Neuronal stem cell (in vitro differentiated cells): ENCODE data around the gene CCDC12.

Experiments
- DNase-seq: peaks from one replicate; pipeline ENCODE4 v3.0.0-alpha.2; 2013; ENCODE audit warnings: low spot score
- H2AFZ ChIP-seq: one replicate; pipeline ENCODE4 v1.6.1; 2013; ENCODE audit warnings: mild to moderate bottlenecking, low read length, inconsistent platforms
- H2AK5ac ChIP-seq: 2 replicates; pipeline ENCODE4 v1.6.1; 2013; ENCODE audit warnings: low read depth, mild to moderate bottlenecking, inconsistent platforms, low read length, moderate library complexity, mixed read lengths
- H2BK120ac ChIP-seq: 2 replicates; pipeline ENCODE4 v1.6.1; 2013; ENCODE audit warnings: low read depth, mild to moderate bottlenecking, inconsistent platforms, low read length, moderate library complexity, mixed read lengths
- H2BK12ac ChIP-seq: one replicate; pipeline ENCODE4 v1.6.1; 2013; ENCODE audit warnings: low read length, inconsistent platforms
- H2BK15ac ChIP-seq: 2 replicates; pipeline ENCODE4 v1.6.1; 2013; ENCODE audit warnings: mild to moderate bottlenecking, low read length, inconsistent platforms, mixed read lengths
- H2BK5ac ChIP-seq: one replicate; pipeline ENCODE4 v1.6.1; 2013; ENCODE audit warnings: inconsistent platforms, mild to moderate bottlenecking, low read length, moderate library complexity
- H3K14ac ChIP-seq: one replicate; pipeline ENCODE4 v1.6.1; 2013; ENCODE audit warnings: low read length, inconsistent platforms
- H3K18ac ChIP-seq: 2 replicates; pipeline ENCODE4 v1.6.1; 2013; ENCODE audit warnings: low read length, inconsistent platforms
- H3K23ac ChIP-seq: 2 replicates; pipeline ENCODE4 v1.6.1; 2013; ENCODE audit warnings: low read depth, mild to moderate bottlenecking, mixed read lengths, low read length, inconsistent platforms; ENCODE audit not compliant: poor library complexity
- H3K27ac ChIP-seq: replicated peaks from 3 replicates; pipeline ENCODE4 v1.5.1; 2013; ENCODE audit warnings: low read length, inconsistent platforms
- H3K27me3 ChIP-seq, 3 experiments: 2 replicates each; pipeline ENCODE4 v1.6.1; 2013; ENCODE audit warnings: low read length in 3 of 3, mild to moderate bottlenecking in 2 of 3, inconsistent platforms in 1 of 3, low read depth in 1 of 3, mixed read lengths in 1 of 3, moderate library complexity in 1 of 3; ENCODE audit not compliant: control insufficient read depth in 3 of 3, insufficient read depth in 3 of 3
- H3K36me3 ChIP-seq, 2 donors: replicated peaks in 1 of 2; 2 replicates each; pipeline ENCODE4 v1.6.1; 2013; ENCODE audit warnings: low read length in 2 of 2; ENCODE audit not compliant: control insufficient read depth in 2 of 2, insufficient read depth in 2 of 2
- H3K4ac ChIP-seq: 2 replicates; pipeline ENCODE4 v1.6.1; 2013; ENCODE audit warnings: inconsistent platforms, mild to moderate bottlenecking, low read length, moderate library complexity
- H3K4me1 ChIP-seq, 2 donors: 1 replicate in 1 of 2; 2 replicates in 1 of 2; pipeline ENCODE4 v1.6.1; 2013; ENCODE audit warnings: low read length in 2 of 2, low read depth in 1 of 2; ENCODE audit not compliant: control insufficient read depth in 2 of 2, insufficient read depth in 1 of 2
- H3K4me2 ChIP-seq: one replicate; pipeline ENCODE4 v1.6.1; 2013; ENCODE audit warnings: mild to moderate bottlenecking, low read length, inconsistent platforms; ENCODE audit not compliant: insufficient read depth, poor library complexity, severe bottlenecking
- H3K4me3 ChIP-seq, 2 donors: 2 replicates each; pipeline ENCODE4 v1.5.1; 2013; ENCODE audit warnings: low read length in 2 of 2, mild to moderate bottlenecking in 2 of 2, inconsistent platforms in 1 of 2, moderate library complexity in 1 of 2
- H3K79me1 ChIP-seq: one replicate; pipeline ENCODE4 v1.6.1; 2013; ENCODE audit warnings: low read depth, mild to moderate bottlenecking, inconsistent platforms, low read length, moderate library complexity
- H3K9ac ChIP-seq: one replicate; pipeline ENCODE4 v1.6.1; 2013; ENCODE audit warnings: mild to moderate bottlenecking, low read depth, low read length, inconsistent platforms; ENCODE audit not compliant: poor library complexity
- H3K9me3 ChIP-seq, 2 donors: replicated peaks in 1 of 2; 2 replicates each; pipeline versions ENCODE3 to v1.6.1; 2013; ENCODE audit warnings: low read length in 2 of 2, mild to moderate bottlenecking in 2 of 2, inconsistent platforms in 1 of 2, low read depth in 1 of 2, mixed read lengths in 1 of 2, moderate library complexity in 1 of 2; ENCODE audit not compliant: control insufficient read depth in 2 of 2, insufficient read depth in 1 of 2
- H4K8ac ChIP-seq: one replicate; pipeline ENCODE4 v1.6.1; 2013; ENCODE audit warnings: low read depth, mild to moderate bottlenecking, inconsistent platforms, low read length, moderate library complexity
- H4K91ac ChIP-seq: one replicate; pipeline ENCODE4 v1.6.1; 2013; ENCODE audit warnings: low read length, low read depth, mild to moderate bottlenecking, inconsistent platforms; ENCODE audit not compliant: poor library complexity
- WGBS, 2 donors: extraction: QIAGEN DNeasy Blood & Tissue Kit; methylation state at CpG; one replicate each; pipeline ENCODE4 v1.1.7; 2013; ENCODE audit warnings: missing lambda C conversion rate in 2 of 2, mixed read lengths in 1 of 2; ENCODE audit not compliant: insufficient read length in 2 of 2, insufficient replicate concordance in 1 of 2; ENCODE audit errors: extremely low coverage in 2 of 2; 5-methylcytosine and 5-hydroxymethylcytosine counted together

The CCDC12 gene

DNA sequence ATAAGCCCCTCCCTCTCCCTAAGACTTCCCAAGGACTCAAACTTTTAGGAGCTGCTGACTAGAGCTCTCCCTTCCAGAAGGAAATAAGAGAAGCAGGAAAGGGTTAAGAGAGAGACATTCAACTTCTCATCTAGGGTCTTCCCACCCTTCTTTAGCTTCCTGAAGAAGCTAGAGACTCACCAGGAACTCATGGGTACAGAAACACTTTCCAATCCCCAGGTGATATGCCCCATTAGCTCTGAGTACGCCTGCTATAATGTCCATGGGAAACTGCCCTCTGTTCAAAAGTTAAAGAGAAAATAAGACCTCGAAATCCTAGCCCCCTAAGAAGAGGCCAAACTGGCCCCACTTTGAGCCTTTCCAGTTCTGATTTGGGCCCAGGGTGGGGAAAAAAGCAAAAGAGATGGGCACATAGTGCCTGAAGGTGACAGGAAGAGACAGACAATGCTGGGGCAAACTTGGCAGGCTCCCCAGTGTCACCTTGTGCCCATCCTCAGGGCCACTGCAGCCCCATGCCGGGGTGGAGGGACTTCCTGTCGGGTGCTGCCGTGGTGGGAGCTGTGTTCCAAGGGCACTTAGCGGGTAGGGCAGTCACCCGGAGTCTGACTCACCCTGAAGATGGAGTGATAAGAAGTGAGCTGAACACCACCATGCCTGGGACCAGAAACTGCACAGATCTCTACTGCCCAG lies 29.5 kb downstream of the CCDC12 start:
- no peak overlapping the region for H3K9ac ChIP-seq
- H3K4me2 ChIP-seq = no peak overlapping the region
- no peak overlapping the region for H2BK120ac ChIP-seq
- H3K27me3 ChIP-seq = no peaks in the 10 kb centered on the region
- no peak overlapping the region for H3K4ac ChIP-seq
- no peak overlapping the region for H4K91ac ChIP-seq
- H2BK15ac ChIP-seq = no peak overlapping the region
- no peak overlapping the region for H2BK12ac ChIP-seq
- WGBS, 2 donors = no CpG with 5 or more reads among the region's 7 CpGs
- H3K18ac ChIP-seq = no peak overlapping the region
- H3K23ac ChIP-seq = no peak overlapping the region
- DNase-seq = no peak
- H3K79me1 ChIP-seq = peaks cover 32% of the 10 kb centered on the region
- no peak overlapping the region for H4K8ac ChIP-seq
- no peak overlapping the region for H2BK5ac ChIP-seq
- no peak overlapping the region for H2AK5ac ChIP-seq
- H3K14ac ChIP-seq = no peak overlapping the region
- no peak overlapping the region for H2AFZ ChIP-seq
- H3K4me1 ChIP-seq = peaks cover 3 to 6% of the 10 kb centered on the region in 2 donors
- H3K9me3 ChIP-seq = peaks cover 0 to 4% of the 10 kb centered on the region in 2 donors
- no peak overlapping the region for H3K4me3 ChIP-seq
- H3K36me3 ChIP-seq = peaks cover 2 to 44% of the 10 kb centered on the region in 2 donors
- H3K27ac ChIP-seq = no peak overlapping the region

GRCh38 chr3:46946416-46946815 lies 30.1 kb downstream of the CCDC12 start:
- H3K27me3 ChIP-seq = no peaks in the 10 kb centered on the region
- no peak overlapping the region for H3K4ac ChIP-seq
- no peak overlapping the region for H4K8ac ChIP-seq
- H3K27ac ChIP-seq = no peak overlapping the region
- H3K4me1 ChIP-seq = peaks cover 3 to 8% of the 10 kb centered on the region in 2 donors
- H3K4me2 ChIP-seq = no peak overlapping the region
- H3K23ac ChIP-seq = peak overlapping the region; percentile 69
- DNase-seq = no peak
- H3K14ac ChIP-seq = no peak overlapping the region
- H3K79me1 ChIP-seq = peaks cover 32% of the 10 kb centered on the region
- peaks cover 2 to 49% of the 10 kb centered on the region in 2 donors for H3K36me3 ChIP-seq
- H3K9me3 ChIP-seq = peaks cover 0 to 4% of the 10 kb centered on the region in 2 donors
- peak overlapping the region; percentile 73 for H3K18ac ChIP-seq
- no peak overlapping the region for H2BK12ac ChIP-seq
- no peak overlapping the region for H2BK15ac ChIP-seq
- H4K91ac ChIP-seq = no peak overlapping the region
- H2AK5ac ChIP-seq = no peak overlapping the region
- H3K4me3 ChIP-seq = no peak overlapping the region
- no peak overlapping the region for H2BK5ac ChIP-seq
- WGBS, 2 donors = no CpG with 5 or more reads among the region's 6 CpGs
- no peak overlapping the region for H2AFZ ChIP-seq
- no peak overlapping the region for H2BK120ac ChIP-seq
- peak overlapping the region; percentile 7 for H3K9ac ChIP-seq

DNA sequence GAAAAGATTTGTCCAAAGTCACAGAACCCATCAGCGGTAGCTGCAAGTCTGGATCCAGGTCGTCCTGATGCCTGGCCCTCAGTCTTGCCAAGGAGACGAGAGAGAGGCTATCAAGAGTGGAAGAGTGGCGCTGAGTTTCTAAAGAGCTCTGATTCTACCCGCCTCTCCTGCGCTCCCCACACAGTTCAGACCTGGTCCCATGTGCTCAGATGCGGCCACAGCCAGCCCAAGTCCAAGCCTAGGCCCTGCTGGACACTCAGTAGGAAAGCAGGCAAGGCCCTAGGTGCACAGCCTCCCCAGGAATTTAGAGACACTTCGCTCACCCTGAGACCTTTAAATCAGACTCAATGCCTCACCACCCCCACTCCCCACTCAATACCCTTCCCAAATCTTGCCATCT lies 32.4 kb downstream of the CCDC12 start:
- Histone ChIP-seq H3K27me3 (no peaks in the 10 kb centered on the region), H3K9ac (peak overlapping the region; percentile 2), H2BK12ac (no peak overlapping the region), H4K8ac (no peak overlapping the region), H2AK5ac (no peak overlapping the region), H3K4me2 (no peak overlapping the region), H2AFZ (no peak overlapping the region), H3K23ac (no peak overlapping the region), H3K36me3 (peaks cover 2 to 68% of the 10 kb centered on the region in 2 donors), H3K4ac (no peak overlapping the region), H3K79me1 (peaks cover 30% of the 10 kb centered on the region), H2BK120ac (no peak overlapping the region), H3K14ac (no peak overlapping the region), H2BK5ac (no peak overlapping the region), H4K91ac (no peak overlapping the region), H3K27ac (no peak overlapping the region), H3K18ac (no peak overlapping the region), H3K4me3 (no peak overlapping the region), H2BK15ac (no peak overlapping the region), H3K9me3 (peaks cover 0 to 4% of the 10 kb centered on the region in 2 donors), H3K4me1 (peaks cover 0 to 5% of the 10 kb centered on the region in 2 donors)
- no peak for DNase-seq
- no CpG with 5 or more reads among the region's 8 CpGs for whole genome bisulfite sequencing, 2 donors

DNA sequence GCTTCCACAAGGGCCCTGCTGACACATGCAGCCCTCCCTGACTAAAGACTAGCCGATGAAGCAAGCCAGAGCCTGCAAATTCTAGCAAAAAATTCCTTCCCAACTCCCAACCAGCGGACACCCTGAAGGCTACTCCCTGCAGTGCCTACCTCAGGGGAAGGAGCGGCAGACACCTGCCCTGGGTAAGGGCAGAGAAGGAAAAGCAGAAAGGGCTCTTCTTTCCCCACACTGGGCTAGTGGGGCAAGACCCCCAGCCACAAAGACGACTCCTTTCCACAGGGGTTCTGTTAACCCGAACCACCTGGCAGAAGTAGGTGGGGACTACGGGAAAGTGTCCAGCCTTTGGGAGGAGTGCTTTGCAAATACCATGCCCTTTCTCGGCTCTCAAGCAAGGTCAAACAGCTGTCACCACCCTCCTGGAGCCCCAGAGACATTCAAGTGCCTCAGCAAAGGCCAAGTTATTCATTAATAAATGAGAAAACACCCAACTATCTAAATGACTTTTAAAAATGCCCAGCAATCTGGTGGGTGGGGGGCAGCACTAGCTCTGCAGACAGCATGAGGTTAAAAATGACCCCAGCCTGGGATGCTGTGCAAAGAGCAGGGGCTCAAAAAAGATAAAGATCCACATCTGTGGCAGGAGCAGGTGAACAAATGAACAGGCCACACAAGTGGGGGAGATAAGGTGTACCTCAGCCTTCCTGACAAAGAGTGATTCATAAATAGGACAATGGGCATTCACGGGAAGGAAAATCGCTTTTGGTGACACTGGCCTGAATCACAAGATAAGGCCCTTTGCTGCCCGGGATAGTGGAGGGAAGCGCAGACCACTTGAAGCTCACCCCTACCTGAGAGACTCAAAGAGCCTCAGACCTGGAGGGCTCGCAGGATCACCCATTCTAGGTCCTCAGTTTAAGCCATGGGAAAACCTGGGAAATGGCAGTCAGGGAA lies 33.0 kb downstream of the CCDC12 start:
- no peak overlapping the region for H3K4me2 ChIP-seq
- H2BK120ac ChIP-seq = no peak overlapping the region
- no peak overlapping the region for H2BK12ac ChIP-seq
- no peak overlapping the region for H4K91ac ChIP-seq
- H2AK5ac ChIP-seq = no peak overlapping the region
- H3K9me3 ChIP-seq = peaks cover 0 to 4% of the 10 kb centered on the region in 2 donors
- WGBS, 2 donors = no CpG with 5 or more reads among the region's 12 CpGs
- no peak overlapping the region for H2BK15ac ChIP-seq
- H3K27me3 ChIP-seq = no peaks in the 10 kb centered on the region
- no peak overlapping the region for H3K27ac ChIP-seq
- H3K4ac ChIP-seq = no peak overlapping the region
- H3K79me1 ChIP-seq = peaks cover 25% of the 10 kb centered on the region
- H2AFZ ChIP-seq = no peak overlapping the region
- H3K4me1 ChIP-seq = peaks cover 0 to 5% of the 10 kb centered on the region in 2 donors
- no peak overlapping the region for H3K4me3 ChIP-seq
- no peak overlapping the region for H3K9ac ChIP-seq
- H2BK5ac ChIP-seq = no peak overlapping the region
- no peak overlapping the region for H3K18ac ChIP-seq
- peaks cover 4 to 71% of the 10 kb centered on the region in 2 donors for H3K36me3 ChIP-seq
- no peak for DNase-seq
- no peak overlapping the region for H4K8ac ChIP-seq
- no peak overlapping the region for H3K14ac ChIP-seq
- H3K23ac ChIP-seq = no peak overlapping the region
